Left renal cortex interstitium (tissue), 4 donors: ENCODE results near the gene SYNPO. TPM values are rescaled to one million over a fixed set of nuclear protein-coding genes. Genes with fewer than 3 reads are reported as not detected.

ENCODE experiments used
- DNase-seq, 4 donors: peaks; one replicate each; pipeline ENCODE4 v3.0.0-alpha.2; 2013; ENCODE audit warnings: low read depth in 4 of 4, low spot score in 2 of 4, missing footprints in 1 of 4
- polyA plus RNA-seq, 4 donors: library from polyadenylated mRNA; unstranded; fragments of 120-200 nt; gene quantifications; one replicate each; pipeline ENCODE4 v1.2.1, GENCODE V29; 2013; ENCODE audit not compliant: insufficient read length in 4 of 4

SYNPO gene
- polyA plus RNA-seq, 4 donors: 88.2 to 115 (median 105) TPM

DNA sequence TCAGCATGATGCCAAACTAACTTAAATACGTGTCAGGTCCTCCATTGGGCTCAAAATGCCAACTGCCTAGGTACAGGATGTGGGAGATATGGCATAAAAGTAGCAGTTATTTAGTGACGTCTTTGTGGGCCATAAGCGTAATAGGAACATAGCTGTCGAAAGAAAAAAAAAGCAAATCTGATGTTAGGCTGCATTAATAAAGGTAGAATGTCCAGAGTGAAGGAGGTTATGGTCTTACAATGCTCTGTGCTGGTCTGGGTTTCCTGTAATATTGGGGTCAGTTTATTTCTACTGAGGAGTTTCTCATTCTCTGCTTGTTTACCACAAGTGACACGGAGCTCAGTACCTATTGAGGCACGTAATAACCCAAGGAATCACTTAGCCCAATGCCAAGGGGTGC, 33.4 kb upstream of the SYNPO start:
- DNase-seq: no peak

DNA sequence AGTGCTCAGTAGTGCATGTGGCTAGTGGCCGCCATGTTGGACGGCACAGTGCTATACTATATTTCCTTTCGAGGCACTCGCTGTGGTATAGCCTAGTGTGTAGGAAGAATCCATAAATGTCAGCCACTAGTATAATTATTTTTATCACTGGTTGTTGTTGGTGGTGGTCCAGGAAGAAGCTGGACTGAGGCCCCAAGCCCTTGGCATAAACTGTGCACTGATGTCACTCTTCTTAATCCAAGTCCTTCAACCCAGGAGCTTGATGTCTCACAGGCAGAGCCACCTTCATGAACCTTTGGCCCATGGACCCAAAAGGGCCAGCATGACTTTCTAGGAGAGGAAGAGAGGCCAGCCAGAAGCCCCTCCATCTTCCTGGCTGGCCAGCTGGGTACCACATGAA, 32.5 kb upstream of the SYNPO start:
- DNase-seq: no peak

DNA sequence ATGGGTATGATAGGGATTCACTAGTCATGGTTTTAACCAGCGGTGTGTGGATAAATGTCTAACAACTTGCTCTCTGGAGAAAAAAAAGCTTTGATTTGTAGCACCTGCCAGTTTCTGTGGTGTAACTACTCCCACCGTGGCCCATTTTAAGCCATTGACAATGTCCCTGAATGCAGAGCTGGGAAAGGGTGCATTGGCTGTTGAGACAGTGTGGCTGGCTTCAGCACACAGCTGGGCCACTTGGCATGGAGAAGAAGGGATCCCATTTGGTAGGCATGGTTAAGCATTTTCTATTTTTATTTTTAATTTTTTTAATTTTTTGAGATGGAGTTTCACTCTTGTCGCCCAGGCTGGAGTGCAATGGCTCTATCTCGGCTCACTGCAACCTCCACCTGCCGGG, 31.5 kb upstream of the SYNPO start:
- DNase-seq: no peak

DNA sequence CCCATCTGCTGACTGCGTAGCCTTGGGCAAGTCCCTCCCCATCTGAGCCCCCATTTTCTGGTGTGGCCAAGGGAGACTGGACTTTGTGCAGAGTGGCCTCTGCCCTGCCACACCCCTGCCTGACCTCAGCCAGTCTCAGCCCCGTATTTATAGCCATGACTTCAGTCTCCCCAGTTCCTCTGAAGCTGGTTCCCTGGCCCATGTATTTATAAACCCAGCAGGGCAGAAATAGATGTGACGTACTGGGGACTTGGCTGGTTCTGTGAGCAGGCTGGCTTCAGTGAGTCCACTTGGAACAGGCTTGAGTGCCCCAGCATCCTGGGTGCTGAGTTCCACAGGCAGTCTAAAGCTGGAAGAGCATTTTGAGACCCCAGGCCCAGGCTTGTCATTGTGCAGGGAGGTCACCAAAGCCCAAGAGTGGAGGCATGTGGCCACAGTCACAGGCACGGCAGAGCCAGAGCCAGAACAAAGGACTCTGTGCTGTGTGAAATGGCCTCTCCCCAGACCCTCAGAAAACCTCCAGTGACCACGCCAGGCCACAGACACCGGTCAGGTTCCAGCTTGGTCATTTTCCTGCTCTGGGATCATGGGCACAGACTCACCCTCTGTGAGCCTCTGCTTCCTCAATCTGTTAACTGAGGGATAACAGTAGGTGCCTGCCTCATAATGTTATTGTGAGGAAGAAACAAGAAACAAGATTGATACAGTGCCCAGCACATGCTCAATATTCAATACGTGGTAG, 30.4 kb upstream of the SYNPO start:
- no peak for DNase-seq

DNA sequence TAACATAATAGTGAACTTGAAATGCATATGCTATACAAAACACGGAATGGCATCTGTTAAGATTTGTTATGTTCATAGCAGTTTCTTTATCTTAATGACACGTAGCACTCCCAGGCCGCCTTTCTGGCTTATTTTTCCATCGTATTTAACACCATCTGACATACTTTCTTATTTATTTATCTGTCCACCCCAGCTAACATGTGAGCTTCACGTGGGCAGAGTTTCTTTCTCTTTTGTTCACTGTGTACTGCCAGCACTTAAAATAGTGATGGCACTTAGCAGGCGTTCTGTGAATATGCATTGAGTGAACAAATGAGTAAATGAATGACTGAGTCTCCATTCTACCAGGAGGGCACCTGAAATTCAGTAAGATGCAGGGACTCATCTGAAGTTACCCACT, 29.4 kb upstream of the SYNPO start:
- no peak for DNase-seq

DNA sequence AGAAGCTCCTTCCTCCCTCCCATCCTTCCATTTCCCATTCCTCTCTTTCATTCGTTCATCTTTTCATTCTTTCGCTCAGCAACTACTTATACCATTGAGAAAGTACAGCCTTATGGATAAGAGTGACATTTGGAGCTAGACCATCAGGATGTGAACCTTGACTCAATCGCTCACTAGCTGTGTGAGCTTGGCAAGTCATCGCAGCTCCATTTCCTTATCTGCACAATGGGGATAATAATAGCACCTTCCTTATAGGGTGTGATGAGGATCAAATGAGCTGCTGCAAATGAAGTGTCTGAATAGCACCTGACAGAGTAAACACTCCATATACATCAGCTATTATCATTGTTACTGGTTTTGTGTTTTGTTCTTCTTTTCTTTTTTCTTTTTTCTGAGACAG, 28.1 kb upstream of the SYNPO start:
- DNase-seq: no peak

DNA sequence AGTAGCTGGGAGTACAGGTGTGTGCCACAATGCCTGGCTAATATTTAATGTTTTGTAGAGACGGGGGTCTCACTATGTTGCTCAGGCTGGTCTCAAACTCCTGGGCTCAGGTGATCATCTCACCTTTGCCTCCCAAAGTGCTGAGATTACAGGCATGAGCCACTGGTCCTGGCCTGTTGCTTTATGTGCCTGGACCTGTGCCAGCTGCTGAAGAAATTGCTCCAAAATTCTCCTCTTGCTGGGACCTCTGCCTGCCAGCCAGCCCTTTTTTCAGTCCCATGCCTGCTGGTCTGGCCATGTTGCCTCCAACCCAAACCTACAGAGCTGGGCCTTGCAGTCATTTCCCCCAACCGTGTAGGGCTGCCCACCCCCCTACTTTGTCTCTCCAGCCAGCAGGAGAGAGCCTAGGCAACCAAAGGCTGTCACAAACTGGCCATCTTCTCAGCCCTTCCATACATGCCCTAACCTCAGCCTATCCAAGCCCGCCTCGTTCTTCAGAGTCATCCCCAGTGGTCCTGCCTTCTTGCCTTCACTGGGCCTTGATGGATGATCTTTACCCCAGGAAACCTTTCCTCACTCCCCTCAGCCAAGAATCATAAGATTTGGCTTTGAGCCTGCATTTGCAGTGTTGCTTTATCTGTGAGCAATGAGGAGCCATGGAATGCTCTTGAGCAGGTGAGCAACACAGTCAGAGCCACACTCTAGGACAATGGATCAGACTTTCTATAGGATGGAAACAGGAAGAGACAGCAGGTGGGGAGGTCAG, 27.4 kb upstream of the SYNPO start:
- no peak for DNase-seq

DNA sequence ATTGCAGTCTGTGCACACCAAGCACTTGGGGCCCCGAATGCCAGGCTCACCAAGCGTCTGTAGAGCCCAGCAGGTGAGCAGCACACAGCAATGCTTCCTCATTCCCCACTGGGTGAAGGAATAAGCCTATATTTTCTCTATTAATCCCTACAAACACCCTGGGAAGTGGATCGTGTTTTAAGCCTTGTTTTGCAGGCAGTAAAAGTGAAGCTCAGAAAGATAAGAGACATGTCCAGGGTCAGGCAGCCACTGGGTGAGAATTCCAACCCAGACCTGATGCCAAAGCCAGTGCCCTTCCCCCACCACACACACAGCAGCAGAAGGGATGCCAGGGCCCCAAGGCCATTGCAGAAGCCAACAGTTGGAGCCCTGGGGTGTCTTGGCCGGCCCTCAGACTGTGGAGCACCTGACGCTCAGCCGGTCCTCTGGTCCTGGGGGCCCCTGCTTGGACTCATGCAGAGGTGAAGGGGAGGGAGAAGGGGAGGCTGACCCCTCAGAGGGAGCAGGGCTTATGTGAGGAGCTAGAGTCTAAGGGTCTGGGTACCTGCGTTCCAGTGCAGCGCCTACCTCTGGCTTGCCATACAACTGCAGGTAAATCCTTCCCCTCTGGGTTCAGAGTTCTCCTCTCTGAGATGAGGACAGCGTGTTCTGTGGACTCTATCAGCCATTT, 26.3 kb upstream of the SYNPO start:
- no peak for DNase-seq

DNA sequence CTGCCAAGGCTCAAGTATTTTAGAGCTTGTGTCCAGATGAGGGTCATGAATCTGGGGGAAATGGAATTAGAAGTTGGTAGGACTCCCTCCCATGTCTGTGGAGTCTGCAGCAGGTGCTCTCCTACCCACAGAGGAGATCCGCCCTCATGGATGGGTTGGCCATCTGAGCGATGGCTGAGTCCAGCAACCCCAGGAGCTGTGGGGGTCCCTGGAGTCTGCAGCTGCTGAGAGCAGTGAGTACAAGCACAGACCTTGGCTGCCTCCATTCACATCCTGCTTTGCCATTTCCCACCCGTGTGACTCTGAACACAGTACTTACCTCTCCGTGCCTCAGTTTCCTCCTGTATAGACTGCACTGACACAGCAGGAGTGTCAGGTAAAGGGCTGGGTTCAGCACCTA, 25.8 kb upstream of the SYNPO start:
- no peak for DNase-seq

DNA sequence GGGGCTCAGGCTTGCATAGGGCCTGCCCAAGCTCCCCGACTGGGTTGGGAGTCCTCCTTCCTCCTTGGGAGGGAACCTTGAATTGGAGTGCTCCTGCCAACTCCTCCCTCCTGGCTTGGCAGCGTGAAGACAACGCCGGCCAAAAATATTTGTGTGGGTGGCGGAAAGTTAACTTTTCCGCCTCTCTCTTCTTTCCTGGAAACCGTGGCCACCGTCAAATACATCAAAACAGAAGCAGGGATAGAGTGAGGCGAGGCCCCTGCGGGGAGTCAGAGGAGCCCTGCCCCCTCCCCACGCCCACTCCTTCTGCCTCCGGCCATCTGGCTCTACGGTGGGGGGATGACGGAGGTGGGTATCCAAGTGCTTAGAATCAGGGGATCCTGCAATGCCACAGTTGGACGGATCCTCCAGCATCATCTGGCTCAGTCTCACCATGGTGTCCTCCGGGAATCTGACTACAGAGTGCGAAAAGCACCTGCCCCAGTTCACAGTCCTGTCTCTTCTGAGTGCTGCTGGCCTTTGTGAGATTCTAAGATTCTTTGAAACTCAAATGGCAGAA, 25.2 kb upstream of the SYNPO start:
- no peak for DNase-seq

DNA sequence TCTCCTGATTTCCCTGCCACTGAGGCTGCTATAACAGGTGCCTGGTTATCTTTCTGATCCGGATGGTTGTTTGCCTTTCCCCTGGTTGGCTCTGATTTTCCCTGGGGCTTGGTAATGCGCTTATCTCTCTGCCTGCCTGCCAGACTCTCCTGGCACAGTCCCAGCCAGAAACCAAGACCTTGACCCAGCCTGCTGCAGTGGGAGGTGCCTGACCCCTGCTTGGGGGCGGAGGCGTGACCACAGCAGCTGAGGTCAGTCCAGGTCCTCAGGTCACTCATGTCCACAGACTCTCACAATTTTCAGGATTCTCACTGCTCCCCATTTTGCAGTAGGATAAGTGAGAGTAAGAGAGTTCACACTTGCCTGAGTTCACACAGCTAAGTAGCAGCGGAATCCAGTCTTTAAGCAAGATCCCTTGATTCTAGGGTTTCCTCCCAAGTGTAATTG, 24.4 kb upstream of the SYNPO start:
- DNase-seq: no peak

DNA sequence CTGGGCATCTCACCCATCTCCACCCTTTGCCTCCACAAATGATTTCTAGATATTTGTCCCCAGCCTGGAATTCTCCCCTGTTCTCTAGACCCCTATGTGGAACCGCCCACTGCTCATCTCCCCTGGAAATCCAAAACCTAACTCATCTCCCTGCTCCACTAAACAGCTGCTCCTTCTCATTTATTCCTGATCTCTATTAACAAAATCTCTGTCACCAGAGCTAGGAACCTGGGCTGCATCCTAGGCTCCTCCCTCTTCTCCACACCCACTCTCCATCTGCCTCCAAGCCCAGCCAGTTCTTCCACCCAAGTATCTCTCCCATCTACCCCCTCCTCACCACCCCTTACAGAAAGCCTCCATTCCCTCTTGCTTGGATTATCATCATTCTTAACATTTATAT, 24.0 kb upstream of the SYNPO start:
- DNase-seq: no peak

DNA sequence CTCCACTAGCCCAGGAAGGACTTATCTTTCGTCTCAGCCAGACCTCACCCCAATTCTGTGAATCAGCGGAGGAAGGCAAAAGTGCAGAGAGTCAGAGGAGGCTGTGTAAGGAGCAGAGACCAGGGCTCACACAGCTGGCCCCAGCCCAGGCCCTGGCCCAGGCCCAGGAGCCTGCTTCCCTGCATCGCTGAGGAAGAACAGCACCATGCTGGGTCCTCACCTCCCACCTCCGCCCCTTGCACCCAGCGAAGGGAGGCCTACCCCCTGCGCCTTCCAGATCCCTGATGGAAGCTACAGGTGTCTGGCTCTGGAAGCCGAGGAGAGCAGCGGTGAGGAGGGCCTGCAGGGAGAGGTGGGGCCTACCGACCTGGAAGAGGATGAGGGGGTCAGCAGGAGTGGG, 22.3 kb upstream of the SYNPO start:
- DNase-seq: no peak

DNA sequence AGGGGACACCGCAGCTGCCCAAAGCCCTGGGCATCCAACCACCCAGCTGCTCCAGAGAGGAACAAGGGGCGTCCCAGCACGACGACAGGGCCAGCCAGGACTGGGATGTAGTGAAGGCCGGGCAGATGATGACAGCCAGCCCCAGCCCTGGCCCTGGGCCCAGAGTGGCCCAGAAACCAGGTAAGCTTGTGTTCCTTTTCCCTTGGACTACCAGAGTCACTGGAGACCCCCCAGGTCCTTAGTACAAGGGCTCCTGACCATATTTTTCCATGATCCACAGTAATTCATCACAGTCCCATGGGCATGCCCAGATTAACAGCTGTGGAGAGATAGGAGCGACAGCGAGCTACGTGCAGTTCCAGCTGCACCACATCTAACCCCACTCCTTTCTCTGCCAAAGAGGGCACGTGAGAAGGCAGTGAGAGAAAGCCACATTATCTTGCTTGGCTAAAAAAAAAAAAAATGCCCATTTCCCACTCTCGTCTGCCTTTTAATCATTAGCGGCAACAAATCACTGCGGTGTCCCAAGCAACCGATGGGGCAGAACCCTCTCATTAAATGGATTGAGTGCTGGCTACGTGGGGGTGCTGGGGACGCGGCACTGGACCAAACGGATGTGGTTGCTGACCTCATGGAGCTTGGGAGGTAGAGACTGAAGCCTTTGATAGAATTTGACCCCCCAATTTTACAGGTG, 21.7 kb upstream of the SYNPO start:
- DNase-seq: no peak

DNA sequence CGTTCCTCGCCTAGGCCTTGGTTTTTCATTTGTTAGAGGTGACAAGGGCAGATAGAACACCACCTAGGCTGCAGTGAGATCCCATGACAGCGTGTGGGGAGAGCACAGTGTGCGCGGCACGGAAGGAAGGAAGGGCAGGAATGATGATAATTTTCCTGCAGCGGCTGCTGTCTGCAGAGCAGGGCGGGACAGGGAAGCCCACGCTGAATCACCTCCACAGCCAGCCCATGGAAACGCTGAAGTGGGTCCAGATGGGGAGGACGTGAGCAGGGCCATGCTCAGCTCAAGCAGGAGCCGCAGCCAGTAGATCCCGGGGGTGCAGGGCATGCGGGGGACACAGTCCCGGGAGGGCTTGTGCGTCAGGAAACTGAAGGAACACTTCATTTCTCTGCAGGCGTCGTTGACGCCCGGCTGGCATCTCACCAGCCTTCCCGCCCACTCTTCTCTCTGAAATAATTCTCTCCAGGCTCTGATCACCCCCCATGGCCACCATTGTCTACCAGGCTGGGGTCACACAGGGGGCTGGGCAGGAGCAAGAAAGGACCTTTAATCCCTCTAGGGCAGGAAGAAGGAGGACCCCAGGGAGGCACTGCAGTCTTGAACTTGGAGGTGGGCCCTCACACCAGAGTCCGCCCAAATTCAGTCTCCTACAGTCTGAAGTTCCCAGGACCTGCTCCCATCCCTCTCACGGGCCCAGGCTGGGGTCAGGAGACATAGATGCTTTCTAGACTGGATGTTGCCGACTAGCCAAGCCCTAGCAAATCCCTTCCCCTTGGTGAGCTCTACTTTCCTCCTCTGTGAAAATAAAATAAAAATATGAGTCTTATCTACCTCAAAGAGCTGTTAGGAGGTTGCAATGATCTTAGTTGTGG, 20.9 kb upstream of the SYNPO start:
- no peak for DNase-seq

DNA sequence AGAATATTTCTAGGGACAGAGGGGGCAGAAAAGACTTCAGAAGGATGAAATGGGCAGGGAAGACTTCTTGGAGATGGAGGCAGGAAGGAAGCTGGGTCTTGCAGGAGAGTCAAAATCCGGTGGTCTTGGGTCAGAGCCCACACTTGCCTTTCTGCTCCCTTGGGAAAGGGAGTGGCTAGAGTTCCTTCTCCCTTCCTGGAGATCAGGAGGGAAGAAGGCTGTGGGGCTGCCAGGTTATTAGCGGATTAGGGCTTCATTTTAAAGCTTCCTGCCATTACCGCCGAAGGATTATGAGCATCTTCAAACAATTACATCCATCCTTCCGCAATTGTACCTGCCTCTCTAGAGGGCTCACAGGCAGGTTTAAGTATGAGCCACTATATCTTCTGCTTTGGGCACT, 19.2 kb upstream of the SYNPO start:
- no peak for DNase-seq

DNA sequence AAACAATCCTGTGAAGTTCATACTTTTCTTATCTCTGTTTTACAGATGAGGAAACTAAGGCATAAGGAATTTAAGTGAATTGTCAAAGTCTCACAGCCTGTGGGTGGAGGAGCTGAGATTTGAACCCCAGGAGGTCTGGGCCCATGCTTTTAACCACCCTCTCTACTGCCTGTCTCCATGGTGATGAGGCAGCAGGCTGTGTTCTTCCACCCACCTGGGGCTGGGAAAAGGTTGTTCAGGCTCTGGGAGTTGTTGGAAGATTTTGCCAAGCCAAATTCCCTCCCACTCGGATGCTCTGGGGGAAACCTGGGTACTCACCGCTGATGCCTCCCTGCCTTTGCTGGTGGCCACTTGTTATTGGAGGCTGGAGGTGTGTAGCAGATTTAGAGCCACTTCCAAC, 18.3 kb upstream of the SYNPO start:
- DNase-seq: no peak

DNA sequence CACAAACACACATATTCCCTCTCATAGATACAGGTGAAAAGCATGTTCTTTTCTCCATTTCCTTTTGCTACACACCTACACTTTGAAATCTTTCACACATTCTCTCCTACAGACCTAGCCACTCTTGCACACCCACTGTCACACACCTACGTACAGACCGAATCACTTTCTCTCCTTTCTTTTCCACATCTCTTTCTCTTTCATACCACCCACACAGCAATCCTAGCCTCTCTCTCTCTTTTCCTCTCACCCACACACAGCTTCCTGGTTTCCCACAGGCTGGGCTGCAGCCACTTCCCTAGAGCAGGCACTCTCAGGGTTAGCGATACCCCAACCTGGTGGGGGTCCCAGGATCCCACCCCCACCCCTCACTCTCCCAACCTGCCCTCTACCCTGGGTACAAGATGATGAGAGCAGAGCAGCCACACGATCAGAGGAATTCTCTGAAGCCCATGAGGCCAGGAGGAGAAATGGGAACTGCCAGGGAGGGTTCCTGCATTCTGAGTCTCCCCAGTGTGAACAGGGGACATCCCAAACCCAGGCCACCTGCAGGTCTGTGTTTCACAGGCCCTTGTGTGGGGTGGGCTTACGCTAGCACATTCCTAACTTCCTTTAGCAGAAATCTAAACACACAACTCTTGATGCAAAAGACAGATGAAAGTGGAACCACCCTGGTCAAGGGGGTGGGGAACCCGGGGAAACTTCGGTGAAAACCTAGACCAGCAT, 17.1 kb upstream of the SYNPO start:
- DNase-seq: no peak

DNA sequence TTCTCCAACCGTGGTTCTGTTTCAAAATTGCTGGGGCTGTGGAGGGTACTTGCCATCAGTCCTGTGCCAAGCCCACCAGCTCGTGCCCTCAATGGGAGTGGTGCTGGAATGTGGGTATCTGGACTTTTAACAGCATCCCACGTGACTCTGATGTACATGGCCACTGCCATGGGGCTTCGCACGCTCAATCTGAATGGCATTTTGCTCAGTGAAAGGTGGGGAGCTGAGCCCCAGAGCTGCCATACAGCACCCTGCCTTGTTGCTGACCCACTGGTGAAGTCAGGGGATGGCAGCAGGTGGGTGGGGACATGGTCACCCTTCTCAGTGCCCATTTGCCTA, 16.6 kb upstream of the SYNPO start:
- no peak for DNase-seq
